GM23338 (cell line): Measurements from ENCODE around the gene EPHB6. TPM values are rescaled to one million over a fixed set of nuclear protein-coding genes. Genes with fewer than 3 reads are reported as not detected.

Source experiments
- ATAC-seq: fragments of 200-7000 bp; cut with Tn5 transposase; 3 replicates; pipeline ENCODE4 v1.9.1; 2020
- DNase-seq: peaks from one replicate; pipeline ENCODE4 v3.0.0-alpha.2; 2015; ENCODE audit warnings: low spot score
- H2AFZ ChIP-seq: fragments of 200-600 bp; sonication (generic); 2 replicates; pipeline ENCODE4 v1.8.0; 2016; ENCODE audit warnings: antibody characterized with exemption, mild to moderate bottlenecking, moderate library complexity
- H3F3A ChIP-seq: fragments of 200-600 bp; sonication (generic); replicated peaks from 2 replicates; pipeline ENCODE4 v1.8.0; 2017; ENCODE audit warnings: antibody characterized with exemption, mixed run types, low read depth
- H3K27ac ChIP-seq: fragments of 200-600 bp; sonication (generic); 2 replicates; pipeline ENCODE4 v1.6.1; 2016; ENCODE audit warnings: low read depth
- H3K27me3 ChIP-seq: fragments of 200-600 bp; sonication (generic); 2 replicates; pipeline ENCODE4 v1.8.0; 2016; ENCODE audit warnings: mild to moderate bottlenecking, mixed run types, moderate library complexity; ENCODE audit not compliant: insufficient read depth
- H3K36me3 ChIP-seq: fragments of 200-600 bp; sonication (generic); 2 replicates; pipeline ENCODE4 v1.8.0; 2016; ENCODE audit warnings: mild to moderate bottlenecking; ENCODE audit not compliant: insufficient read depth
- H3K4me1 ChIP-seq: fragments of 200-600 bp; sonication (generic); 2 replicates; pipeline ENCODE4 v1.8.0; 2016; ENCODE audit warnings: mild to moderate bottlenecking, moderate library complexity; ENCODE audit not compliant: insufficient read depth
- H3K4me2 ChIP-seq: fragments of 200-600 bp; sonication (generic); 2 replicates; pipeline ENCODE4 v1.7.1; 2017; ENCODE audit warnings: mixed run types
- H3K4me3 ChIP-seq: fragments of 200-600 bp; sonication (generic); 2 replicates; pipeline ENCODE4 v1.6.1; 2016; ENCODE audit warnings: mixed run types
- H3K79me2 ChIP-seq: fragments of 200-600 bp; sonication (generic); replicated peaks from 2 replicates; pipeline ENCODE4 v1.8.0; 2017; ENCODE audit warnings: mild to moderate bottlenecking; ENCODE audit not compliant: insufficient read depth
- H3K9me2 ChIP-seq: fragments of 200-600 bp; sonication (generic); 2 replicates; pipeline ENCODE4 v1.8.0; 2017; ENCODE audit not compliant: insufficient read depth
- H4K20me1 ChIP-seq: fragments of 200-600 bp; sonication (generic); replicated peaks from 2 replicates; pipeline ENCODE4 v1.8.0; 2017; ENCODE audit warnings: mild to moderate bottlenecking; ENCODE audit not compliant: insufficient read depth
- H3K27ac Mint-ChIP-seq: 2 replicates; pipeline ENCODE4 v1.8.0; 2020; ENCODE audit warnings: inconsistent platforms, mild to moderate bottlenecking, moderate library complexity, mixed read lengths
- H3K27me3 Mint-ChIP-seq: 3 replicates; pipeline ENCODE4 v1.8.0; 2022; ENCODE audit warnings: low read depth, mild to moderate bottlenecking, moderate library complexity, mixed read lengths, inconsistent platforms; ENCODE audit not compliant: insufficient read depth, poor library complexity
- H3K36me3 Mint-ChIP-seq: 3 replicates; pipeline ENCODE4 v1.8.0; 2021; ENCODE audit warnings: low read depth, mild to moderate bottlenecking, inconsistent platforms, moderate library complexity, mixed read lengths
- H3K4me1 Mint-ChIP-seq: 3 replicates; pipeline ENCODE4 v1.8.0; 2020; ENCODE audit warnings: mild to moderate bottlenecking, inconsistent platforms, mixed read lengths
- H3K4me3 Mint-ChIP-seq: 3 replicates; pipeline ENCODE4 v1.8.0; 2021; ENCODE audit warnings: moderate library complexity, mild to moderate bottlenecking, inconsistent platforms, mixed read lengths
- H3K9me3 Mint-ChIP-seq: 3 replicates; pipeline ENCODE4 v1.8.0; 2020; ENCODE audit warnings: moderate library complexity, mild to moderate bottlenecking, inconsistent platforms, mixed read lengths
- NANOG ChIP-seq: IDR thresholded peaks from 2 replicates; pipeline ENCODE4 v1.6.1; 2016; ENCODE audit warnings: antibody characterized with exemption, borderline replicate concordance
- ZNF462 ChIP-seq: fragments of 250-450 bp; sonication (Bioruptor Pico); IDR thresholded peaks from 2 replicates; pipeline ENCODE4 v1.5.0; 2020; ENCODE audit warnings: mild to moderate bottlenecking, moderate library complexity
- polyA plus RNA-seq: library from polyadenylated mRNA; unstranded; fragments of >200 nt; fragmentation: Nextera tagmentation; extraction: Ambion mirVana; gene quantifications from 2 replicates; pipeline ENCODE4 v1.2.1, GENCODE V29; 2016
- total RNA-seq: library from RNA; depleted of rRNA; stranded (reverse); fragments of >200 nt; shearing (Covaris generic); gene quantifications from 2 replicates; pipeline ENCODE4 v1.2.3, GENCODE V29; 2014
- TF ChIP-seq, protein P1 (sequence below): IDR thresholded peaks from one replicate; pipeline ENCODE4 v1.6.1; 2018; ENCODE audit warnings: antibody characterized with exemption; ENCODE audit not compliant: unreplicated experiment

The EPHB6 gene
- total and polyA plus RNA-seq, 2 experiments from 2014 or later: 20.8 to 27.5 TPM

GRCh38 chr7:142905759-142906158 lies 50.9 kb downstream of the EPHB6 start (continued):
- TF ChIP-seq, protein P1, sequence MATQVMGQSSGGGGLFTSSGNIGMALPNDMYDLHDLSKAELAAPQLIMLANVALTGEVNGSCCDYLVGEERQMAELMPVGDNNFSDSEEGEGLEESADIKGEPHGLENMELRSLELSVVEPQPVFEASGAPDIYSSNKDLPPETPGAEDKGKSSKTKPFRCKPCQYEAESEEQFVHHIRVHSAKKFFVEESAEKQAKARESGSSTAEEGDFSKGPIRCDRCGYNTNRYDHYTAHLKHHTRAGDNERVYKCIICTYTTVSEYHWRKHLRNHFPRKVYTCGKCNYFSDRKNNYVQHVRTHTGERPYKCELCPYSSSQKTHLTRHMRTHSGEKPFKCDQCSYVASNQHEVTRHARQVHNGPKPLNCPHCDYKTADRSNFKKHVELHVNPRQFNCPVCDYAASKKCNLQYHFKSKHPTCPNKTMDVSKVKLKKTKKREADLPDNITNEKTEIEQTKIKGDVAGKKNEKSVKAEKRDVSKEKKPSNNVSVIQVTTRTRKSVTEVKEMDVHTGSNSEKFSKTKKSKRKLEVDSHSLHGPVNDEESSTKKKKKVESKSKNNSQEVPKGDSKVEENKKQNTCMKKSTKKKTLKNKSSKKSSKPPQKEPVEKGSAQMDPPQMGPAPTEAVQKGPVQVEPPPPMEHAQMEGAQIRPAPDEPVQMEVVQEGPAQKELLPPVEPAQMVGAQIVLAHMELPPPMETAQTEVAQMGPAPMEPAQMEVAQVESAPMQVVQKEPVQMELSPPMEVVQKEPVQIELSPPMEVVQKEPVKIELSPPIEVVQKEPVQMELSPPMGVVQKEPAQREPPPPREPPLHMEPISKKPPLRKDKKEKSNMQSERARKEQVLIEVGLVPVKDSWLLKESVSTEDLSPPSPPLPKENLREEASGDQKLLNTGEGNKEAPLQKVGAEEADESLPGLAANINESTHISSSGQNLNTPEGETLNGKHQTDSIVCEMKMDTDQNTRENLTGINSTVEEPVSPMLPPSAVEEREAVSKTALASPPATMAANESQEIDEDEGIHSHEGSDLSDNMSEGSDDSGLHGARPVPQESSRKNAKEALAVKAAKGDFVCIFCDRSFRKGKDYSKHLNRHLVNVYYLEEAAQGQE: no peak

GRCh38 chr7:142906643-142907042 lies 51.8 kb downstream of the EPHB6 start:
- ATAC-seq (no peak), DNase-seq (no peak)
- no peak overlapping the region for H3K4me3 Mint-ChIP-seq
- H3K4me1 Mint-ChIP-seq: 0 out of 3 replicates have a peak, but pooled peaks cover 2% of the 10 kb centered on the region
- Histone ChIP-seq H3K4me3 (no peak overlapping the region), H3K4me1 (no peaks in the 10 kb centered on the region), H3F3A (no peaks in the 10 kb centered on the region), H3K9me2 (peaks cover 8% of the 10 kb centered on the region), H2AFZ (no peak overlapping the region), H3K4me2 (no peak overlapping the region), H3K36me3 (0 out of 2 replicates have a peak, but pooled peaks cover 15% of the 10 kb centered on the region), H4K20me1 (no peaks in the 10 kb centered on the region), H3K27ac (no peak overlapping the region), H3K79me2 (no peaks in the 10 kb centered on the region), H3K27me3 (no peaks in the 10 kb centered on the region)
- H3K27ac Mint-ChIP-seq: no peak overlapping the region
- TF ChIP-seq NANOG: no peak
- no peak for TF ChIP-seq ZNF462
- peaks cover 35% of the 10 kb centered on the region for H3K9me3 Mint-ChIP-seq
- peaks cover 5% of the 10 kb centered on the region; the same call in 2 of the 3 replicates for H3K36me3 Mint-ChIP-seq
- peaks cover 5% of the 10 kb centered on the region for H3K27me3 Mint-ChIP-seq
